CD4-positive, alpha-beta T cell treated with Interleukin-4 for 4 hours (primary cell): ENCODE measurements around the gene CHD9.
"Not testable (repeated sequence)": the region's sequence is repeated elsewhere in the genome, so short reads cannot be mapped to it uniquely, and the experiment has no call there.

Experiments
- DNase-seq: peaks from one replicate; pipeline ENCODE4 v3.0.0-alpha.2; 2020

Gene CHD9

DNA sequence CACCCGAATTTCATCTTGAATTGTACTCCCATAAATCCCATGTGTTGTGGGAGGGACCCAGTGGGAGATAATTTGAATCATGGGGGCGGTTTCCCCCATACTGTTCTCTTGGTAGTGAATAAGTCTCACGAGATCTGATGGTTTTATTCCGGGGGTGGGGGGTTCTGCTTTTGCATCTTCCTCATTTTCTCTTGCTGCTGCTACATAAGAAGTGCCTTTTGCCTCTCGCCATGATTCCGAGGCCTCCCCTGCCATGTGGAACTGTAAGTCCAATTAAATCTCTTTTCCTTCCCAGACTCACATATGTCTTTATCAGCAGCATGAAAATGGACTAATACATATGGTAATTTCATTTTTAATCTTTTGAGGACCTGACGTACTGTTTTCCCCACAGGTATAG lies 20.7 kb downstream of the CHD9 start:
- not testable (repeated sequence) for DNase-seq

- DNase-seq = no peak
These were observed 23.5 kb downstream of the CHD9 start for GRCh38 chr16:53078247-53078646.

GRCh38 chr16:53078765-53079485 lies 24.1 kb downstream of the CHD9 start:
- DNase-seq = no peak

GRCh38 chr16:53080345-53081031 lies 25.7 kb downstream of the CHD9 start:
- no peak for DNase-seq

DNA sequence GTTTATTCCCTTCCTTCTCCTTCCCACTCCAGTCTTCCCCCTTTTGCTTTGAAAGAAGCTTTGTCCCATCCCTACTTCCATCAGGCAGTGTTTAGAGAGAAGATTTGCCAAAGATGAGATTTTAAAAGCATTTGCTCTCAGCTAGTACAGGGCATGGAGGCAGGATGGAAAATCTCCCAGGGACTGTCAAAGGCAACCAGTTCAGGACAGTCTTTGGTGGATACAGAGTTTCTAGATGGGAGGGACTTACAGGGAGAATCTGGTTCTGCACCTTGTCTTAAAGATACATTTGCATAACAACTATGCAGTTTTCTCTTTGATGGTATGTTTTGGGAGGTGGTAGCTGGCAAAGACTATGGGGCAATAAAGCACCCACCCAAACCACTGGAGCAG lies 26.2 kb downstream of the CHD9 start:
- no peak for DNase-seq

- no peak for DNase-seq
These were observed 27.1 kb downstream of the CHD9 start for GRCh38 chr16:53081686-53082407.

DNA sequence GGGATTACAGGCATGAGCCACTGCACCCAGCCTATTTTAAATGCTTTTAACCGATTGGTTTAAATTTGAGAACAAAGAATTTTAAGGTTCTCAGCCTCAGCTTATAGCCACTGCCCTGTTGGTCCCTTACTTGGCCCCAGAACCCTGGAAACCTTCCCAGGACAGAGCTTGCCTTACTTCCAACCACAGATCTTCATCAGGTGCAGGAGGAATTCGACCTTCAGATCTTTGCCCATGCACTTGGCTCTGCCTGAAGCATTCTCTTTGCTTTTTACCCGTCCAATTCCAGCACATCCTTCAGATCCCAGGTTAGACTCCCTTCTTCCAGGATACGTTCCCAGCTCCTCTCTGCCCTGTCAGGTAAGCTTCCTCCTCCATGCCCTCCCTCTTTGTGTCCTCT lies 27.7 kb downstream of the CHD9 start:
- DNase-seq = no peak

- DNase-seq = no peak
These were observed 28.3 kb downstream of the CHD9 start for GRCh38 chr16:53083119-53083518.

DNA sequence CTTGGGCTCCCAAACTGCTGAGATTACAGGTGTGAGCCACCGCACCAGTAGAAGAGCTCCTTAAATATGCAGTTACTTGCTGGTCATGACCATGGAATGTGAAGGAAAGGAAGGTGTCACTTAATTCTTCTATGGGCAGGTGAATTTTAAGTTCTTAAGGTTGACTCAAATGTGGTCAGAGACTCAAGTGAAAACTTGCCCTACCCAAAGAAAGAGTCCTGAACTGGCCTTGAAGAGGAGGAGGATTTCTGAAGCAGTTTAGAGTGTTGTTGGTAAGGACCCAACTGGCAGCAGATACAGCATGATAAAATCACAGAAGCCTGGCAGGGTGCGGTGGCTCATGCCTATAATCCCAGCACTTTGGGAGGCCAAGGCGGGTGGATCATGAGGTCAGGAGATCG lies 29.4 kb downstream of the CHD9 start:
- DNase-seq = no peak

- DNase-seq = no peak
These were observed 30.0 kb downstream of the CHD9 start for GRCh38 chr16:53084746-53085334.

DNA sequence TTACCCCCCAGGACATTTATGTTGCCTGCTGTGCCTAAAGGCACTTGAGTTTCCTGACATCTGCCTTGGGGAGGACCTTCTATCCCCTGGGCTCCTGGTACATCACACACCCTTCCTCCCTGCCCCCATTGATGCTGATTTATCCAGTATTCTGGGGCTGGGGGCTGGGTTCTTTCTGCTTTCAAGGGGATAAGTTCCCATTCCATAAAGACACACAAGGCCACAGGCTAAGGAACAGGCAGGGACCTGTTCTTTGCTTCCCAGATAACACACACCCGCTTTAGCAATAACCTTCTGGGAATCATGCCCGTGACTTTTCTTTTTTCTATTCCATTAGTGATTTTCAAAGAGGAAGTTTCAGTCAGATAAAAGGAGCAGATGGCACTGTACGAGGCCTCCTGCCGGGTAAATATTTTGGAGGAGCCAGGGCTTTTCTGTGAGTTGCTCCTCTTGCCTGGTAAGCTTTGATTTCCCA lies 30.6 kb downstream of the CHD9 start:
- DNase-seq = no peak

DNA sequence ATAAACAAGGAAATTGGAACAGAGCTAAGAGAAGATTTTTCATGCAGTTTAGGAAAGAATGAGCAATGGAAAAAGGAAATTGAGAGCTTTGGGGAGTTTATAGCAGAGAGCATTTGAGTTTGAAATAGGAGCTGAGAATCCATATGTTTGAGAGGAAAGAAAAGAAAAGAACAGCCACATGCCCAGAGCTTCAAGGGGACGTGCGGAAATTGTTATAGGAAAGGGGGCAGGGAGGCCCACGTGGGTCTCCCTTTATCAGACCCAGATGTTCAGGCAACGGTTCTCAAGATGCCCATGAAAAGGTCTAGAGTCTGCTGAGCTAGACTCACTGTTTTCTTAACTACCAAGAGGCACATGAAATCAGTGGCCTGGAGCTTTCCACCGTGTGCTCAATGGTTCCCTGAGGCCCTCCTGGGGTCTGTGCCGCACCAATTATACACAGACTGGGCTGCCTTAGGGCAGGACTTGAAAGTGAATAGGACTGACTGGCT lies 31.2 kb downstream of the CHD9 start:
- no peak for DNase-seq

DNA sequence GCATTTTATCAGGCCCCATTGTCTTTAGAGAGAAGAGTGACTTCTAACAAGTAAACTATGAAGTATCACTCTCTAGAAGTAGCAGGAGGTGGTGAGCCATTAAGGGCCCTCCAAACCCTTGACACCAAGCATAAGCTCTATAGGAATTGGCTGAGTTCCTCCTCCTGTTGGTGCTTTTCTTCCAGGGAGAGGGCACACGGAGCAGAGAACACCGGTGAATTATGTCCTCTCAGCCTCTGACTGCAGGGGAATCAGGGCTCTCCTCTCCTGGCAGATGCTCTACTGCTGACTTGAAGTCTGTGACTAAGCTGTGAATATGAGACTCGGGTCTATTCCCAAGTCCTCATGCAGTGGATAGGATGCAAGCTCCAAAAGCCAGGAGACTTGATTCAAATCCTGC lies 32.3 kb downstream of the CHD9 start:
- DNase-seq = no peak

DNA sequence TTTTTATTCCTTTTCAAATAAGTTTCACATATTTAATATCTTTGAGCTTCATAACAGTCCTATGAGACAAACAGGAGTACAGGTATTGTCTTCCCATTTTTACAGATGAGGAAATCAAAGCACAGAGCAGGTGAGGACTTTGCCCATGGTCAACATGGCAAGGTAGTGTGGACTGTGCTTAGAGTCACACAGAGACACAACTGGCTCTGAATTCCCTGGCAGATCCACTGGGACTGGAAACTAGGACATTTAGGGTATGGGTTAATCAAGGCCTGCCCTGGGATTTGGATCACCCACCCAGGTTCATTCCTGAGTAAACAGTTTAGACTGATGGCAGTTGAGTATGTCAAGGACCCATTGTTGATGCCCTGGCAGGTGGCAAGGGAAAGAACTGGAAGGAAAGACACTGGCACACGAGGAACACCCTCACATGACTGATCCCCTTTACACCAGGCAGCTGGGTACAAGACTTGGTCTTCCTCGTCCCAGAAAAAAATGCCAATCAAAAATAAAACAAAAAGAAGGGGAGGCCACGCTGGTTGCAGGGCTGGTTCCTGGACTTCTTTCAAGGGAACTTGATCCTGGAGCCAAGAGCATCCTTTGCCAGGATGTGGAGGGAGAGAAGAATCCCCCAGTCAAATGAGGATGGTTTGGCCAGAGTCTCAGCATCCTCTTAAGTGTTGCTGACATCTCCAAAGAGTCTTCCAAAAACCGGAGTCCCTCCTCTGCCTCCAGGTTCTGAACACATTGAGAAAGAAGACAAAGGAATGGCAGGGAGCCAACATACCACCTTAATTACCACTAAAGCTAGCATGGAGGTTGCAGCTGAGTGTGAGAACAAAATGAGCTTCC lies 34.9 kb downstream of the CHD9 start:
- DNase-seq = no peak

GRCh38 chr16:53090286-53090590 lies 35.4 kb downstream of the CHD9 start:
- no peak for DNase-seq

- no peak for DNase-seq
These were observed 36.0 kb downstream of the CHD9 start for GRCh38 chr16:53090591-53091411.

DNA sequence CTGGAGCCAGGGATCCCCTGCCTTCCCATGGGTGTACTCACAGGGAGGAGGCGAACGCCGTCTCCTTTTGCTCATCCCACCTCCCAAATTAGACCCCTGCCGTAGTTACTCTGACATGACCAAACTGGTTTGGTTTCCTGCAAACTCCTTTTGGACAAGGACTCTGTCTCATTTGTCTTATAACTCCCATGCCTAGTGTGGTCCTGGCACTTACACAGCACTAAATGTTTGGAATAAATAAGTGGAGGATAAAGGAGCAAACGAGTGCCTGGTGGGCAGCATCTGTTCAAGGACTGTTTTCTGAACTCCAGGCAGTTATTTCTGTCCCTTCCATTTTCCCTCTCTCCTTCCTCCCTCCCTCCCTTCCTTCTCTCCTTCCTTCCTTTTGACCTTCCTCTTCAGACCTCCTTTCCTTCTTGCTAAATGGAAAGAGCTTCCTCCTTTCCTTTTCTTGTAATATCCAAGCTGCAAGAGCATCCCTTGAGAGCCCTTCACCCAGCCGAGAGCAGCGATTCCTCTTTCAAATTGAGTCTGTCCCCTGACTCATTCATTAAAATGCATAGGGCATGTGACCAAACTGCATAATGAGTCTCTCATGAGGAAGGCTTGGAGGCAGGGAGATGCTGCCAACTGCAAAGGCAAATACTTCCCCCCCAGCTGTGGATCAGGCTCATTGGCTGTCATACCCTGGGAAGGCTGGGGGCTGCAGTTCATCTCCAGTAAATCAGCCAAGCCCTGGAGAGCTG lies 36.8 kb downstream of the CHD9 start:
- DNase-seq = peak; percentile 24

DNA sequence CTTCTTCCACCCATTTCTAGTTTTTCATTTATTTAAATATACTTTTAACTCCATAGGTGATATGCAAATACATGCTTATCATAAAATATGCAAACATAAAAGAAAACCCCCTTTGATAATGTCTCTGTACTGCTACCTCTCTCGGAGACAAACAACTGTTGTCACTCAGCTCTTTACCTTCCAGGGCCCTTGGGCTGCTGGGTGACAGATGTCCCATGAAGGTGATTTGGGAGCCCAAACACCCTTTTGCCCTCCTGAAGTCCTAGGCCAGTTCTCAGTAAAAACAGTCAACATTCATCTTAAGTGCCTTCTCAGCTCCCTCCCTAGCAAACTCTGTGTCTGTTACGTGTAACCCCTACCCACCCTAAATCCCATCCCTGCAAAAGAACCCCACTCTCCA lies 37.5 kb downstream of the CHD9 start:
- DNase-seq = no peak

- no peak for DNase-seq
These were observed 38.5 kb downstream of the CHD9 start for GRCh38 chr16:53093162-53093744.

GRCh38 chr16:53094013-53094630 lies 39.3 kb downstream of the CHD9 start:
- peak; percentile 30 for DNase-seq
